ENCODE measurements around the gene SDSL. TPM values are rescaled to one million over a fixed set of nuclear protein-coding genes. Genes with fewer than 3 reads are reported as not detected.

SDSL gene
- polyA plus RNA-seq, 3 donors: 4.6 to 10.0 (median 6.5) TPM

- peaks cover 68 to 97% of the 10 kb centered on the region in 2 donors for H3K27me3 ChIP-seq (ENCODE audit: control insufficient read depth in 2 of 2, insufficient read depth in 2 of 2, low read length in 2 of 2)
- no peak overlapping the region for H3K9ac ChIP-seq (ENCODE audit: insufficient read depth, low read length, poor library complexity, severe bottlenecking)
- H3K4me1 ChIP-seq (ENCODE audit: control insufficient read depth in 1 of 2, insufficient read depth in 2 of 2, low read length in 2 of 2): no peaks in the 10 kb centered on the region
- H3K9me3 ChIP-seq (replicated peaks in 1 of 2; ENCODE audit: control insufficient read depth in 1 of 2, insufficient read depth in 1 of 2, low read length in 2 of 2): peaks cover 0 to 71% of the 10 kb centered on the region in 2 donors
- Mint-ChIP-seq H3K36me3 (peaks cover 3 to 9% of the 10 kb centered on the region in 2 donors), H3K4me1 (peaks cover 8% of the 10 kb centered on the region), H3K9me3 (peaks cover 0 to 16% (median 8%) of the 10 kb centered on the region in 7 donors), H3K4me3 (peak overlapping the region in 1 of 2 donors; percentile 73), H3K27me3 (ENCODE audit: low read depth in 3 of 3) (peaks cover 92 to 98% (median 97%) of the 10 kb centered on the region in 3 donors), H3K27ac (peak overlapping the region in 1 of 7 donors; percentile 2)
- H2AFZ ChIP-seq (ENCODE audit: insufficient read depth, low read depth, low read length, poor library complexity, severe bottlenecking): no peak overlapping the region
- intact Hi-C loops (cut with micrococcal nuclease): no loop called here
- no peak overlapping the region for H3K4me3 ChIP-seq (replicated peaks in 1 of 3; ENCODE audit: low read depth in 2 of 3, low read length in 3 of 3)
- no peaks in the 10 kb centered on the region for H4K20me1 ChIP-seq (ENCODE audit: insufficient read depth, low read length)
- H3K36me3 ChIP-seq (replicated peaks in 1 of 2; ENCODE audit: control insufficient read depth in 1 of 2, insufficient read depth in 2 of 2, low read length in 2 of 2): no peaks in the 10 kb centered on the region
- H3K27ac ChIP-seq (ENCODE audit: low read depth in 1 of 2, low read length in 2 of 2): no peak overlapping the region
- H3K4me2 ChIP-seq (replicated peaks; ENCODE audit: extremely low read depth, low read length, poor library complexity, severe bottlenecking): no peak overlapping the region
- DNase-seq: no peak
- WGBS (ENCODE audit: insufficient coverage): 6% methylated on average over 9 of the region's 9 CpGs
- TF ChIP-seq CTCF (IDR thresholded peaks at IDR 0.05): no peak
- no peaks in the 10 kb centered on the region for H3K79me2 ChIP-seq (ENCODE audit: insufficient read depth, low read length)
These were observed 51.8 kb downstream of the SDSL start for GRCh38 chr12:113473942-113474341.

- H3K9ac ChIP-seq (ENCODE audit: insufficient read depth, low read length, poor library complexity, severe bottlenecking): no peak overlapping the region
- H4K20me1 ChIP-seq (ENCODE audit: insufficient read depth, low read length): no peaks in the 10 kb centered on the region
- H3K79me2 ChIP-seq (ENCODE audit: insufficient read depth, low read length): no peaks in the 10 kb centered on the region
- no peaks in the 10 kb centered on the region for H3K4me1 ChIP-seq (ENCODE audit: control insufficient read depth in 1 of 2, insufficient read depth in 2 of 2, low read length in 2 of 2)
- peaks cover 0 to 24% (median 15%) of the 10 kb centered on the region in 7 donors for H3K9me3 Mint-ChIP-seq
- H3K27ac Mint-ChIP-seq: no peak overlapping the region
- intact Hi-C loops (cut with micrococcal nuclease): no loop called here
- H3K27me3 ChIP-seq (ENCODE audit: control insufficient read depth in 2 of 2, insufficient read depth in 2 of 2, low read length in 2 of 2): peaks cover 75 to 97% of the 10 kb centered on the region in 2 donors
- no peak overlapping the region for H3K27ac ChIP-seq (ENCODE audit: low read depth in 1 of 2, low read length in 2 of 2)
- H3K4me3 ChIP-seq (replicated peaks in 1 of 3; ENCODE audit: low read depth in 2 of 3, low read length in 3 of 3): no peak overlapping the region
- DNase-seq: no peak
- peaks cover 92 to 98% (median 97%) of the 10 kb centered on the region in 3 donors for H3K27me3 Mint-ChIP-seq (ENCODE audit: low read depth in 3 of 3)
- no peak for TF ChIP-seq CTCF (IDR thresholded peaks at IDR 0.05)
- peaks cover 0 to 72% of the 10 kb centered on the region in 2 donors for H3K9me3 ChIP-seq (replicated peaks in 1 of 2; ENCODE audit: control insufficient read depth in 1 of 2, insufficient read depth in 1 of 2, low read length in 2 of 2)
- whole genome bisulfite sequencing (ENCODE audit: insufficient coverage): 8% methylated on average over 10 of the region's 19 CpGs
- H3K36me3 ChIP-seq (replicated peaks in 1 of 2; ENCODE audit: control insufficient read depth in 1 of 2, insufficient read depth in 2 of 2, low read length in 2 of 2): no peaks in the 10 kb centered on the region
- peaks cover 14% of the 10 kb centered on the region for H3K4me1 Mint-ChIP-seq
- H2AFZ ChIP-seq (ENCODE audit: insufficient read depth, low read depth, low read length, poor library complexity, severe bottlenecking): no peak overlapping the region
- peaks cover 3 to 11% of the 10 kb centered on the region in 2 donors for H3K36me3 Mint-ChIP-seq
- no peak overlapping the region for H3K4me2 ChIP-seq (replicated peaks; ENCODE audit: extremely low read depth, low read length, poor library complexity, severe bottlenecking)
- H3K4me3 Mint-ChIP-seq: peak overlapping the region; percentile 10 to 73
These were observed 52.7 kb downstream of the SDSL start for GRCh38 chr12:113474635-113475436.

Measured in CD14-positive monocyte (primary cell).